CD8-positive, alpha-beta memory T cell (primary cell): ENCODE results near the gene FCGR1A. TPM values are rescaled to one million over a fixed set of nuclear protein-coding genes. Genes with fewer than 3 reads are reported as not detected.
"Not testable (repeated sequence)": the region's sequence is repeated elsewhere in the genome, so short reads cannot be mapped to it uniquely, and the experiment has no call there.

Experiments used
- CTCF ChIA-PET: fragments of 350-600 bp; sonication (Branson Sonifier 250); formaldehyde crosslinking; loops from one replicate; lab custom pipeline; 2021; ENCODE audit warnings: antibody characterized with exemption; lab: Charles Lee
- POLR2A ChIA-PET: fragments of 350-600 bp; sonication (Branson Sonifier 250); formaldehyde crosslinking; loops from one replicate; lab custom pipeline; 2021; ENCODE audit warnings: antibody characterized with exemption; lab: Charles Lee
- DNase-seq, 5 donors: peaks; one replicate each; pipeline versions ENCODE4 v3.0.0 to v3.0.0-alpha.2; 2020 to 2022; ENCODE audit warnings: mixed read lengths in 1 of 5
- H3K27ac ChIP-seq: one replicate; pipeline ENCODE4 v1.7.0; 2013; ENCODE audit warnings: low read depth, mild to moderate bottlenecking, low read length, moderate library complexity
- H3K27me3 ChIP-seq: 2 replicates; pipeline ENCODE4 v1.7.0; 2013; ENCODE audit warnings: low read length, mild to moderate bottlenecking; ENCODE audit not compliant: insufficient read depth, poor library complexity, severe bottlenecking
- H3K36me3 ChIP-seq: 2 replicates; pipeline ENCODE4 v1.7.0; 2013; ENCODE audit warnings: mild to moderate bottlenecking, low read length, moderate library complexity; ENCODE audit not compliant: insufficient read depth
- H3K4me1 ChIP-seq: 2 replicates; pipeline ENCODE4 v1.7.0; 2013; ENCODE audit warnings: mild to moderate bottlenecking, low read length, moderate library complexity; ENCODE audit not compliant: insufficient read depth
- H3K4me3 ChIP-seq: 2 replicates; pipeline ENCODE4 v1.7.0; 2013; ENCODE audit warnings: mild to moderate bottlenecking, low read length
- H3K9me3 ChIP-seq: 2 replicates; pipeline ENCODE4 v1.7.0; 2013; ENCODE audit warnings: mild to moderate bottlenecking, low read length
- H3K27ac Mint-ChIP-seq, 8 donors: one replicate each; pipeline ENCODE4 v1.8.0; 2020 to 2021; ENCODE audit warnings: mixed read lengths in 8 of 8, mild to moderate bottlenecking in 6 of 8, inconsistent platforms in 3 of 8, moderate library complexity in 3 of 8
- H3K27me3 Mint-ChIP-seq, 2 donors: one replicate each; pipeline ENCODE4 v1.8.0; 2020 to 2021; ENCODE audit warnings: mixed read lengths in 2 of 2, mild to moderate bottlenecking in 1 of 2, moderate library complexity in 1 of 2
- H3K36me3 Mint-ChIP-seq, 3 donors: one replicate each; pipeline ENCODE4 v1.8.0; 2020 to 2021; ENCODE audit warnings: mixed read lengths in 3 of 3, inconsistent platforms in 1 of 3, mild to moderate bottlenecking in 1 of 3
- H3K4me1 Mint-ChIP-seq, 3 donors: one replicate each; pipeline ENCODE4 v1.8.0; 2020 to 2021; ENCODE audit warnings: mixed read lengths in 3 of 3, inconsistent platforms in 1 of 3, mild to moderate bottlenecking in 1 of 3
- H3K4me3 Mint-ChIP-seq, 7 donors: one replicate each; pipeline ENCODE4 v1.8.0; 2020 to 2021; ENCODE audit warnings: mixed read lengths in 7 of 7, mild to moderate bottlenecking in 6 of 7, moderate library complexity in 4 of 7, inconsistent platforms in 2 of 7
- H3K9me3 Mint-ChIP-seq, 5 donors: one replicate each; pipeline ENCODE4 v1.8.0; 2020 to 2022; ENCODE audit warnings: mixed read lengths in 5 of 5, mild to moderate bottlenecking in 3 of 5, moderate library complexity in 2 of 5, inconsistent platforms in 1 of 5
- polyA plus RNA-seq: library from polyadenylated mRNA; unstranded; fragments of 300-500 nt; fragmentation: Illumina TruSeq; gene quantifications from one replicate; pipeline ENCODE4 v1.2.3, GENCODE V29; 2021
- total RNA-seq, 2 experiments: library from RNA; stranded (reverse); gene quantifications; one replicate each; pipeline ENCODE4 v1.2.3, GENCODE V29; 2021

The FCGR1A gene
- total and polyA plus RNA-seq, 3 experiments from 2014 or later, result not detected

- POLR2A ChIA-PET, CTCF ChIA-PET, H3K4me1 Mint-ChIP-seq, H3K4me1 ChIP-seq, H3K27ac Mint-ChIP-seq, DNase-seq, H3K9me3 ChIP-seq, H3K9me3 Mint-ChIP-seq, H3K27me3 ChIP-seq, H3K4me3 ChIP-seq, H3K36me3 Mint-ChIP-seq, H3K4me3 Mint-ChIP-seq, H3K36me3 ChIP-seq, H3K27me3 Mint-ChIP-seq, H3K27ac ChIP-seq: not testable (repeated sequence)
Observed at GRCh38 chr1:149787688-149788451, 5.4 kb downstream of the FCGR1A start.

- POLR2A ChIA-PET, H3K4me1 Mint-ChIP-seq, H3K36me3 Mint-ChIP-seq, H3K36me3 ChIP-seq, H3K27me3 ChIP-seq, CTCF ChIA-PET, H3K27me3 Mint-ChIP-seq, H3K4me3 ChIP-seq, H3K9me3 Mint-ChIP-seq, H3K27ac ChIP-seq, H3K4me1 ChIP-seq, H3K9me3 ChIP-seq: not testable (repeated sequence)
- DNase-seq, result peak; percentile 24 to 77 (median 67)
- Mint-ChIP-seq H3K27ac (peak overlapping the region; percentile 89 to 99 (median 95)), H3K4me3 (peak overlapping the region; percentile 91 to 99 (median 98))
Observed at GRCh38 chr1:149792502-149792901, 10.0 kb downstream of the FCGR1A start.

- H3K4me3 ChIP-seq, CTCF ChIA-PET, POLR2A ChIA-PET, H3K4me1 ChIP-seq, H3K36me3 ChIP-seq, H3K27me3 Mint-ChIP-seq, H3K27ac ChIP-seq, H3K36me3 Mint-ChIP-seq, H3K9me3 ChIP-seq, H3K27me3 ChIP-seq, H3K4me1 Mint-ChIP-seq, H3K9me3 Mint-ChIP-seq: not testable (repeated sequence)
- H3K4me3 Mint-ChIP-seq, result peak overlapping the region in 5 of 7 donors; percentile 41 to 81 (median 52)
- DNase-seq, result peak; percentile 70 to 82 (median 77)
- peak overlapping the region in 1 of 8 donors; percentile 89 for H3K27ac Mint-ChIP-seq
Observed at GRCh38 chr1:149792912-149793515, 10.5 kb downstream of the FCGR1A start.

GRCh38 chr1:149793885-149794284 lies 11.4 kb downstream of the FCGR1A start:
- H3K4me3 ChIP-seq, H3K36me3 Mint-ChIP-seq, H3K4me3 Mint-ChIP-seq, H3K4me1 Mint-ChIP-seq, POLR2A ChIA-PET, H3K36me3 ChIP-seq, CTCF ChIA-PET, H3K27ac ChIP-seq, H3K27me3 Mint-ChIP-seq, H3K9me3 ChIP-seq, H3K9me3 Mint-ChIP-seq, DNase-seq, H3K27ac Mint-ChIP-seq, H3K4me1 ChIP-seq, H3K27me3 ChIP-seq: not testable (repeated sequence)

- H3K36me3 ChIP-seq, H3K4me3 Mint-ChIP-seq, H3K27ac ChIP-seq, H3K4me1 Mint-ChIP-seq, POLR2A ChIA-PET, H3K4me3 ChIP-seq, CTCF ChIA-PET, H3K27me3 Mint-ChIP-seq, H3K27me3 ChIP-seq, H3K27ac Mint-ChIP-seq, H3K9me3 ChIP-seq, H3K4me1 ChIP-seq, H3K36me3 Mint-ChIP-seq, DNase-seq, H3K9me3 Mint-ChIP-seq: not testable (repeated sequence)
Observed at GRCh38 chr1:149801628-149802027, 19.1 kb downstream of the FCGR1A start.

GRCh38 chr1:149804417-149805080 lies 22.1 kb downstream of the FCGR1A start:
- H3K4me3 ChIP-seq, H3K4me3 Mint-ChIP-seq, H3K9me3 Mint-ChIP-seq, H3K27ac Mint-ChIP-seq, CTCF ChIA-PET, H3K36me3 Mint-ChIP-seq, H3K27me3 ChIP-seq, H3K4me1 Mint-ChIP-seq, H3K4me1 ChIP-seq, POLR2A ChIA-PET, H3K9me3 ChIP-seq, DNase-seq, H3K27ac ChIP-seq, H3K36me3 ChIP-seq, H3K27me3 Mint-ChIP-seq: not testable (repeated sequence)

GRCh38 chr1:149810697-149811405 lies 28.4 kb downstream of the FCGR1A start:
- H3K4me1 Mint-ChIP-seq, result peaks cover 9 to 15% (median 13%) of the 10 kb centered on the region in 3 donors
- H3K27ac ChIP-seq, H3K9me3 Mint-ChIP-seq, CTCF ChIA-PET, H3K4me3 ChIP-seq, H3K4me1 ChIP-seq, POLR2A ChIA-PET, H3K36me3 ChIP-seq, DNase-seq, H3K27me3 ChIP-seq, H3K36me3 Mint-ChIP-seq, H3K9me3 ChIP-seq, H3K27me3 Mint-ChIP-seq: not testable (repeated sequence)
- peak overlapping the region in 6 of 7 donors; percentile 44 to 99 (median 84) for H3K4me3 Mint-ChIP-seq
- peak overlapping the region in 5 of 8 donors; percentile 3 to 94 (median 60) for H3K27ac Mint-ChIP-seq

GRCh38 chr1:149811514-149811889 lies 29.0 kb downstream of the FCGR1A start:
- DNase-seq, H3K27me3 ChIP-seq, H3K9me3 ChIP-seq, H3K27ac ChIP-seq, H3K4me1 ChIP-seq, CTCF ChIA-PET, H3K27me3 Mint-ChIP-seq, H3K36me3 ChIP-seq, H3K36me3 Mint-ChIP-seq, H3K9me3 Mint-ChIP-seq: not testable (repeated sequence)
- H3K4me3 ChIP-seq, result peak overlapping the region; percentile 53
- H3K4me3 Mint-ChIP-seq, result peak overlapping the region; percentile 94 to 99 (median 97)
- POLR2A ChIA-PET, result interaction anchor here (1.5 kb wide), 1 partner anchor 76 kb away, joined by 9 read pairs; a partner anchor contains a TSS
- peak overlapping the region; percentile 35 to 98 (median 76) for H3K27ac Mint-ChIP-seq
- peaks cover 9 to 15% (median 13%) of the 10 kb centered on the region in 3 donors for H3K4me1 Mint-ChIP-seq
